Parathyroid adenoma (tissue), 2 donors: Measurements from ENCODE around the gene STOX2.
A peak's percentile ranks its signal among the peaks of the same experiment; 100 is the strongest.

Experiments used
- H2AFZ ChIP-seq: fragments of 300-600 bp; sonication (generic); one replicate; pipeline ENCODE4 v1.7.0; 2017; ENCODE audit warnings: antibody characterized with exemption, mild to moderate bottlenecking
- H3K27ac ChIP-seq: fragments of 300-600 bp; sonication (generic); one replicate; pipeline ENCODE4 v1.7.0; 2017
- H3K27me3 ChIP-seq: fragments of 300-600 bp; sonication (generic); one replicate; pipeline ENCODE4 v1.7.0; 2017; ENCODE audit warnings: low read length; ENCODE audit not compliant: control insufficient read depth, insufficient read depth
- H3K36me3 ChIP-seq: fragments of 300-600 bp; sonication (generic); one replicate; pipeline ENCODE4 v1.7.0; 2017; ENCODE audit warnings: low read length; ENCODE audit not compliant: control insufficient read depth, insufficient read depth
- H3K4me1 ChIP-seq: fragments of 300-600 bp; sonication (generic); one replicate; pipeline ENCODE4 v1.7.0; 2017; ENCODE audit warnings: control low read depth
- H3K4me2 ChIP-seq: fragments of 300-600 bp; sonication (generic); one replicate; pipeline ENCODE4 v1.7.0; 2017; ENCODE audit warnings: low read length
- H3K4me3 ChIP-seq: fragments of 300-600 bp; sonication (generic); one replicate; pipeline ENCODE4 v1.7.0; 2017; ENCODE audit warnings: low read depth, low read length
- H3K79me2 ChIP-seq: fragments of 300-600 bp; sonication (generic); one replicate; pipeline ENCODE4 v1.7.0; 2017; ENCODE audit warnings: control low read depth
- H3K9ac ChIP-seq: fragments of 300-600 bp; sonication (generic); one replicate; pipeline ENCODE4 v1.7.0; 2017; ENCODE audit warnings: mild to moderate bottlenecking
- H3K9me3 ChIP-seq: fragments of 300-600 bp; sonication (generic); one replicate; pipeline ENCODE4 v1.7.0; 2017; ENCODE audit warnings: low read length; ENCODE audit not compliant: control insufficient read depth
- TF ChIP-seq, protein P1 (sequence below): fragments of 300-600 bp; sonication (generic); IDR thresholded peaks from one replicate; pipeline ENCODE4 v1.7.0; 2017; ENCODE audit warnings: antibody characterized with exemption, mild to moderate bottlenecking
- donor health status: primary hyperparathyroidism.

Gene STOX2

DNA sequence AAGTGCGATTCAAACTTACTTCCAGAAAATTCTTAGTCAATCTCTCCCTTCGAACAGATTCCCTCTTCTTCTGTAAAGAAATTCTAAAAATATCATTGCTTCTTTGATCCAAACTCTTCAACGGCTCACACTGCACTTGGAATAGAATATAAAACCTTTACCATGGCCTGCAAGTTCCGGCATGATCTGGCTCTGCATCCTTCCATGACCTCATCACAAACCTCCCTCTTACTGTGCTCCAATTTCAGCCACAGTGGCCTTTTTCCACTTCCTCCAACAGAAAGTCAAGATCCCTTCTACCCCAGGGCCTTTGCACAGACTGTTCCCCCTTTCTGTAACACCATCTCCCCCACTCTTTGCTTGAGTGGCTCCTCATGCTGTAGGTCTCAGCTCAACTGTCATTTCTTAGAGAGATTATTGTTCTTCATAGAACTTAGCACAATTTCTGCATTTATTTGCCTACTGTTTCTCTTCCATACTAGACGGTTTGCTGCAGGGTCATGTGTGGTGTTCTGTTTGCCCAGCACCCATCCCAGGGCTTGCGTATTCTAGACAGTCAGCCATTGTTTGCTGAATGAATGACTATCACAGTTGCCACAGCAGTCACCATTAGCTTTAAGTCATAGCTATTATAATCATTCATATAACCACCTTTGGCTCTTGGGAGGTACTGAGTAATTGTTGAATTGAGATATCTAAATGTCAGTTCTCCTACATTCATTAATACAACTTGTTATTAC is 1.9 kb upstream of the STOX2 start:
- Histone ChIP-seq H3K9ac (no peak overlapping the region), H2AFZ (no peak overlapping the region), H3K36me3 (no peaks in the 10 kb centered on the region), H3K4me3 (no peak overlapping the region), H3K4me1 (no peaks in the 10 kb centered on the region), H3K27ac (no peak overlapping the region), H3K9me3 (no peaks in the 10 kb centered on the region), H3K4me2 (no peak overlapping the region), H3K79me2 (no peaks in the 10 kb centered on the region), H3K27me3 (no peaks in the 10 kb centered on the region)
- TF ChIP-seq, protein P1, sequence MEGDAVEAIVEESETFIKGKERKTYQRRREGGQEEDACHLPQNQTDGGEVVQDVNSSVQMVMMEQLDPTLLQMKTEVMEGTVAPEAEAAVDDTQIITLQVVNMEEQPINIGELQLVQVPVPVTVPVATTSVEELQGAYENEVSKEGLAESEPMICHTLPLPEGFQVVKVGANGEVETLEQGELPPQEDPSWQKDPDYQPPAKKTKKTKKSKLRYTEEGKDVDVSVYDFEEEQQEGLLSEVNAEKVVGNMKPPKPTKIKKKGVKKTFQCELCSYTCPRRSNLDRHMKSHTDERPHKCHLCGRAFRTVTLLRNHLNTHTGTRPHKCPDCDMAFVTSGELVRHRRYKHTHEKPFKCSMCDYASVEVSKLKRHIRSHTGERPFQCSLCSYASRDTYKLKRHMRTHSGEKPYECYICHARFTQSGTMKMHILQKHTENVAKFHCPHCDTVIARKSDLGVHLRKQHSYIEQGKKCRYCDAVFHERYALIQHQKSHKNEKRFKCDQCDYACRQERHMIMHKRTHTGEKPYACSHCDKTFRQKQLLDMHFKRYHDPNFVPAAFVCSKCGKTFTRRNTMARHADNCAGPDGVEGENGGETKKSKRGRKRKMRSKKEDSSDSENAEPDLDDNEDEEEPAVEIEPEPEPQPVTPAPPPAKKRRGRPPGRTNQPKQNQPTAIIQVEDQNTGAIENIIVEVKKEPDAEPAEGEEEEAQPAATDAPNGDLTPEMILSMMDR, result no peak

- H3K4me2 ChIP-seq, result peak overlapping the region; percentile 86
- peak overlapping the region; percentile 56 for H2AFZ ChIP-seq
- no peak overlapping the region for H3K9ac ChIP-seq
- H3K9me3 ChIP-seq, result no peaks in the 10 kb centered on the region
- H3K79me2 ChIP-seq, result no peaks in the 10 kb centered on the region
- no peaks in the 10 kb centered on the region for H3K27me3 ChIP-seq
- TF ChIP-seq, protein P1, result no peak
- H3K4me3 ChIP-seq, result peak overlapping the region; percentile 17
- H3K36me3 ChIP-seq, result no peaks in the 10 kb centered on the region
- H3K4me1 ChIP-seq, result no peaks in the 10 kb centered on the region
- H3K27ac ChIP-seq, result no peak overlapping the region
Measured at GRCh38 chr4:183905593-183906488, 734 bp downstream of the STOX2 start.

GRCh38 chr4:183906489-183906738 is 1.3 kb downstream of the STOX2 start:
- H3K4me2 ChIP-seq, result no peak overlapping the region
- H3K27ac ChIP-seq, result no peak overlapping the region
- no peak overlapping the region for H2AFZ ChIP-seq
- H3K4me1 ChIP-seq, result no peaks in the 10 kb centered on the region
- H3K4me3 ChIP-seq, result no peak overlapping the region
- H3K9me3 ChIP-seq, result no peaks in the 10 kb centered on the region
- H3K36me3 ChIP-seq, result no peaks in the 10 kb centered on the region
- H3K27me3 ChIP-seq, result no peaks in the 10 kb centered on the region
- no peaks in the 10 kb centered on the region for H3K79me2 ChIP-seq
- TF ChIP-seq, protein P1, result no peak
- no peak overlapping the region for H3K9ac ChIP-seq

- Histone ChIP-seq H3K4me2 (no peak overlapping the region), H3K27ac (no peak overlapping the region), H3K9ac (no peak overlapping the region)
Measured at GRCh38 chr4:183906739-183907651, 1.9 kb downstream of the STOX2 start.

More at GRCh38 chr4:183906739-183907651, 1.9 kb downstream of the STOX2 start:
- H2AFZ ChIP-seq, result no peak overlapping the region
- H3K9me3 ChIP-seq, result no peaks in the 10 kb centered on the region
- no peaks in the 10 kb centered on the region for H3K79me2 ChIP-seq
- TF ChIP-seq, protein P1, result no peak
- no peaks in the 10 kb centered on the region for H3K36me3 ChIP-seq
- no peak overlapping the region for H3K4me3 ChIP-seq
- H3K4me1 ChIP-seq, result no peaks in the 10 kb centered on the region
- H3K27me3 ChIP-seq, result no peaks in the 10 kb centered on the region
